WERI-Rb-1 (cell line): ENCODE measurements around the gene EMILIN2.

Experiments used
- DNase-seq: peaks from one replicate; pipeline ENCODE4 v3.0.0-alpha.2; 2020
- H3K27ac ChIP-seq: fragments of 250-450 bp; sonication (Bioruptor Pico); 2 replicates; pipeline ENCODE4 v1.5.1; 2020; ENCODE audit warnings: mild to moderate bottlenecking, moderate library complexity
- H3K27me3 ChIP-seq: fragments of 250-450 bp; sonication (Bioruptor Pico); 2 replicates; pipeline ENCODE4 v1.5.1; 2021; ENCODE audit warnings: mild to moderate bottlenecking, low read depth, moderate library complexity; ENCODE audit not compliant: insufficient read depth, severe bottlenecking
- H3K36me3 ChIP-seq: fragments of 250-450 bp; sonication (Bioruptor Pico); 2 replicates; pipeline ENCODE4 v1.5.1; 2020; ENCODE audit warnings: mild to moderate bottlenecking, moderate library complexity
- H3K4me3 ChIP-seq: 2 replicates; pipeline ENCODE4 v1.5.1; 2011; ENCODE audit warnings: low read depth, mild to moderate bottlenecking, control low read depth, low read length
- H3K9me3 ChIP-seq: fragments of 250-450 bp; sonication (Bioruptor Pico); 2 replicates; pipeline ENCODE4 v1.5.1; 2021; ENCODE audit warnings: mild to moderate bottlenecking, moderate library complexity; ENCODE audit not compliant: severe bottlenecking
- TF ChIP-seq, protein P1 (sequence below): IDR thresholded peaks from 2 replicates; pipeline ENCODE4 v1.5.1; 2011; ENCODE audit warnings: low read depth, mild to moderate bottlenecking, control low read depth, inconsistent platforms, low read length

EMILIN2 gene

GRCh38 chr18:2884706-2885285 is 38.0 kb downstream of the EMILIN2 start:
- no peaks in the 10 kb centered on the region for H3K27me3 ChIP-seq
- H3K9me3 ChIP-seq = no peaks in the 10 kb centered on the region
- DNase-seq = no peak
- H3K27ac ChIP-seq = no peak overlapping the region
- H3K4me3 ChIP-seq = no peak overlapping the region
- TF ChIP-seq, protein P1, sequence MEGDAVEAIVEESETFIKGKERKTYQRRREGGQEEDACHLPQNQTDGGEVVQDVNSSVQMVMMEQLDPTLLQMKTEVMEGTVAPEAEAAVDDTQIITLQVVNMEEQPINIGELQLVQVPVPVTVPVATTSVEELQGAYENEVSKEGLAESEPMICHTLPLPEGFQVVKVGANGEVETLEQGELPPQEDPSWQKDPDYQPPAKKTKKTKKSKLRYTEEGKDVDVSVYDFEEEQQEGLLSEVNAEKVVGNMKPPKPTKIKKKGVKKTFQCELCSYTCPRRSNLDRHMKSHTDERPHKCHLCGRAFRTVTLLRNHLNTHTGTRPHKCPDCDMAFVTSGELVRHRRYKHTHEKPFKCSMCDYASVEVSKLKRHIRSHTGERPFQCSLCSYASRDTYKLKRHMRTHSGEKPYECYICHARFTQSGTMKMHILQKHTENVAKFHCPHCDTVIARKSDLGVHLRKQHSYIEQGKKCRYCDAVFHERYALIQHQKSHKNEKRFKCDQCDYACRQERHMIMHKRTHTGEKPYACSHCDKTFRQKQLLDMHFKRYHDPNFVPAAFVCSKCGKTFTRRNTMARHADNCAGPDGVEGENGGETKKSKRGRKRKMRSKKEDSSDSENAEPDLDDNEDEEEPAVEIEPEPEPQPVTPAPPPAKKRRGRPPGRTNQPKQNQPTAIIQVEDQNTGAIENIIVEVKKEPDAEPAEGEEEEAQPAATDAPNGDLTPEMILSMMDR = no peak
- no peaks in the 10 kb centered on the region for H3K36me3 ChIP-seq

DNA sequence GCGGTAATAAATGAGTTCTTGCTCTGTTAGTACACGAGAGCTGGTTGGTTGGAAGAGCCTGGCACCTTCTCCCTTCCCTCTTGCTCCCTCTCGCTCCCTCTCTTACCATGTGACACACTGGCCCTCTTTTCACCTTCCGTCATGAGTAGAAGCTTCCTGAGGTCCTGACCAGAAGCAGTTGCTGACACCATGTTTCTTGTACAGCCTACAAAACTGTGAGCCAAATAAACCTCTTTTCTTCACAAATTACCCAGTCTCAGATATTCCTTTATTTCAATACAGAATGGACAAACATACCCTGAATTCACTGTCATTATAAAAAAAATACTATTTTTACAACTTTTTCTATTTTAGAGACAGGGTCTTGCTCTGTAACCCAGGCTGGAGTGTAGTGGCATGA is 40.7 kb downstream of the EMILIN2 start:
- Histone ChIP-seq H3K36me3 (no peaks in the 10 kb centered on the region), H3K9me3 (no peaks in the 10 kb centered on the region), H3K4me3 (no peak overlapping the region), H3K27ac (no peak overlapping the region), H3K27me3 (peaks cover 5% of the 10 kb centered on the region)
- TF ChIP-seq, protein P1 = no peak
- DNase-seq = no peak

- Histone ChIP-seq H3K9me3 (no peaks in the 10 kb centered on the region), H3K36me3 (no peaks in the 10 kb centered on the region), H3K27me3 (peaks cover 5% of the 10 kb centered on the region), H3K27ac (no peak overlapping the region), H3K4me3 (no peak overlapping the region)
- no peak for DNase-seq
- TF ChIP-seq, protein P1 = no peak
Measured at GRCh38 chr18:2889761-2890192, 43.0 kb downstream of the EMILIN2 start.

DNA sequence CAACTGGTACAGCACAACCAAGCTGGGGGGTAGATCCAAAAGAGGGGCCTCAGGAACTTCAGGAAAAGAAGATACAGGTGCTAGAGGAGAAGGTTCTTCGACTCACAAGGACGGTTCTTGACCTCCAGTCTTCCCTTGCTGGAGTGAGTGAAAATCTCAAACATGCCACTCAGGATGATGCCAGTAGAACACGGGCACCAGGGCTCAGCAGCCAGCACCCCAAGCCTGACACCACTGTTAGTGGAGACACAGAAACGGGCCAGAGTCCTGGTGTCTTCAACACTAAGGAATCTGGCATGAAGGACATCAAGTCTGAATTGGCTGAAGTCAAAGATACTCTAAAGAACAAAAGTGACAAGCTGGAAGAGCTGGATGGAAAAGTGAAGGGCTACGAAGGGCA is 43.8 kb downstream of the EMILIN2 start:
- H3K4me3 ChIP-seq = no peak overlapping the region
- DNase-seq = no peak
- H3K27me3 ChIP-seq = peaks cover 5% of the 10 kb centered on the region
- no peaks in the 10 kb centered on the region for H3K36me3 ChIP-seq
- H3K9me3 ChIP-seq = no peaks in the 10 kb centered on the region
- TF ChIP-seq, protein P1 = no peak
- no peak overlapping the region for H3K27ac ChIP-seq

DNA sequence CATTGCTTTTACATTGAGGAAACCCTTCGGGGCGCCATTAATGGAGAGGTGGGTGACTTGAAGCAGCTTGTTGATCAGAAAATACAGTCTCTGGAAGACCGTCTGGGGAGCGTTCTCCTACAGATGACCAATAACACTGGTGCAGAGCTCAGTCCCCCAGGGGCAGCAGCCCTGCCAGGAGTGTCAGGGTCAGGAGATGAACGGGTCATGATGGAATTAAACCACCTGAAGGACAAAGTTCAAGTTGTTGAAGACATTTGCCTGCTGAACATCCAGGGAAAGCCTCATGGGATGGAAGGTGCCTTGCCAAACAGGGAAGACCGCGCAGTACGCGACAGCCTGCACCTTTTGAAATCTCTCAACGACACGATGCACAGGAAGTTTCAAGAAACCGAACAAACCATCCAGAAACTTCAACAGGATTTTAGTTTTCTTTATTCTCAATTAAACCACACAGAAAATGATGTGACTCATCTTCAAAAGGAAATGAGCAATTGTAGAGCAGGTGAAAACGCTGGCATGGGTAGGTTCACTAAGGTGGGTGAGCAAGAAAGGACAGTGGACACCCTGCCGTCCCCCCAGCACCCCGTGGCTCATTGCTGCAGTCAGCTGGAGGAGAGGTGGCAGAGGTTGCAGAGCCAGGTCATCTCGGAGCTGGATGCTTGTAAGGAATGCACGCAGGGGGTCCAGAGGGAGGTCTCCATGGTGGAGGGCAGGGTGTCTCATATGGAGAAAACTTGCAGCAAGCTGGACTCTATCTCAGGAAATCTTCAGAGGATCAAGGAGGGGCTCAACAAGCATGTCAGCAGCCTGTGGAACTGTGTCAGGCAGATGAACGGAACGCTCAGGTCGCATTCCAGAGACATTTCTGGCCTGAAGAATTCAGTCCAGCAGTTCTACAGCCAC is 45.0 kb downstream of the EMILIN2 start:
- Histone ChIP-seq H3K27ac (no peak overlapping the region), H3K27me3 (peaks cover 5% of the 10 kb centered on the region), H3K36me3 (no peaks in the 10 kb centered on the region), H3K9me3 (no peaks in the 10 kb centered on the region), H3K4me3 (no peak overlapping the region)
- DNase-seq = no peak
- TF ChIP-seq, protein P1 = no peak
